Stomach (tissue), 9 donors: ENCODE results near the gene AMPD2. TPM values are rescaled to one million over a fixed set of nuclear protein-coding genes. Genes with fewer than 3 reads are reported as not detected.

Source experiments
- DNase-seq, 2 donors: peaks; one replicate each; pipeline versions ENCODE4 v3.0.0 to v3.0.0-alpha.2; 2013 to 2019
- H3K27ac ChIP-seq, 5 donors: fragments of 200-600 bp in 4 of 5; sonication (generic) in 4 of 5; one replicate each; pipeline ENCODE4 v1.5.1; 2013 to 2019; ENCODE audit warnings: mild to moderate bottlenecking in 1 of 5, moderate library complexity in 1 of 5
- H3K27me3 ChIP-seq, 3 donors: fragments of 200-600 bp; sonication (generic); one replicate each; pipeline ENCODE4 v1.5.1; 2017 to 2019; ENCODE audit warnings: mixed run types in 1 of 3
- H3K36me3 ChIP-seq, 4 donors: fragments of 200-600 bp; sonication (generic); 1 replicate in 3 of 4; 2 replicates in 1 of 4; pipeline ENCODE4 v1.5.1; 2016 to 2019
- H3K4me1 ChIP-seq, 4 donors: fragments of 200-600 bp; sonication (generic); one replicate each; pipeline ENCODE4 v1.5.1; 2016 to 2019
- H3K4me3 ChIP-seq, 4 donors: fragments of 200-600 bp; sonication (generic) in 3 of 4; one replicate each; pipeline ENCODE4 v1.5.1; 2016 to 2019; ENCODE audit warnings: mild to moderate bottlenecking in 1 of 4
- H3K9me3 ChIP-seq, 4 donors: fragments of 200-600 bp; sonication (generic); one replicate each; pipeline ENCODE4 v1.5.1; 2016 to 2019
- CTCF ChIP-seq, 7 experiments: fragments of 450-650 bp in 4 of 7; fragments of 200-600 bp in 3 of 7; sonication (generic) in 3 of 7; IDR thresholded peaks; one replicate each; pipeline ENCODE4 v1.5.1; 2016 to 2019; ENCODE audit warnings: antibody characterized with exemption in 7 of 7, control low read depth in 2 of 7, mild to moderate bottlenecking in 1 of 7
- EP300 ChIP-seq: sonication (generic); formaldehyde crosslinking; IDR thresholded peaks from one replicate; pipeline ENCODE4 v1.6.1; 2017; ENCODE audit warnings: antibody characterized with exemption
- POLR2A ChIP-seq, 4 donors: fragments of 450-650 bp; IDR thresholded peaks; one replicate each; pipeline ENCODE4 v1.6.1; 2016; ENCODE audit warnings: antibody characterized with exemption in 4 of 4, control low read depth in 2 of 4, mild to moderate bottlenecking in 1 of 4, moderate library complexity in 1 of 4
- POLR2AphosphoS5 ChIP-seq, 3 donors: sonication (generic); formaldehyde crosslinking; IDR thresholded peaks; one replicate each; pipeline ENCODE4 v1.6.1; 2016; ENCODE audit warnings: antibody characterized with exemption in 3 of 3
- WGBS, 5 donors: extraction: QIAGEN DNeasy Blood & Tissue Kit in 3 of 5; methylation state at CpG; one replicate each; pipeline versions ENCODE4 v1.1.5 to v1.1.7; 2013 to 2018; 5-methylcytosine and 5-hydroxymethylcytosine counted together
- intact Hi-C: fragments of 100-400 bp; cut with DNase I; formaldehyde crosslinking; loops from one replicate; pipeline ENCODE4 v1.15.1; 2023; ENCODE audit warnings: low total_unique reads
- polyA plus RNA-seq, 3 donors: library from polyadenylated mRNA; stranded (reverse); fragments of 200-250 nt; gene quantifications; one replicate each; pipeline ENCODE4 v1.2.3, GENCODE V29; 2013
- total RNA-seq, 5 donors: library from RNA; depleted of rRNA; stranded (reverse); fragments of >200 nt; gene quantifications; one replicate each; pipeline versions ENCODE4 v1.1.0 to v1.2.3, GENCODE V29; 2014 to 2016
- donor health status: healthy with polysubstance abuse.
- donor health status: Bipolar disorder and iron deficiency.
- donor health status: healthy.

AMPD2 gene
- total and polyA plus RNA-seq, 8 donors, result 16.1 to 364 (median 72.0) TPM

GRCh38 chr1:109640285-109640865, 20.7 kb downstream of the AMPD2 start:
- peak; percentile 88 to 93 for DNase-seq
- intact Hi-C loops, result loop anchor here (5.0 kb wide), 1 partner anchor 132 kb away; no protein-coding TSS in a partner anchor
- Histone ChIP-seq H3K4me3 (no peak overlapping the region), H3K36me3 (no peaks in the 10 kb centered on the region), H3K4me1 (peaks cover 22 to 46% (median 29%) of the 10 kb centered on the region in 4 donors), H3K9me3 (no peaks in the 10 kb centered on the region), H3K27me3 (no peaks in the 10 kb centered on the region), H3K27ac (no peak overlapping the region)
- 34 to 54% (median 47%) methylated on average over 4 to 5 of the region's 5 CpGs for WGBS, 5 donors
- TF ChIP-seq POLR2AphosphoS5 (IDR thresholded peaks at IDR 0.05), result no peak
- TF ChIP-seq EP300, result no peak
- peak in 5 of 7 experiments; percentile 87 to 99 (median 98) for TF ChIP-seq CTCF (IDR thresholded peaks at IDR 0.05)

- no peak overlapping the region for H3K4me3 ChIP-seq
- no peaks in the 10 kb centered on the region for H3K36me3 ChIP-seq
- H3K27me3 ChIP-seq, result no peaks in the 10 kb centered on the region
- 70 to 86% (median 81%) methylated on average over 2 of the region's 2 CpGs for WGBS, 5 donors
- H3K4me1 ChIP-seq, result peaks cover 16 to 38% (median 24%) of the 10 kb centered on the region in 4 donors
- no peak for TF ChIP-seq POLR2A (IDR thresholded peaks at IDR 0.05)
- DNase-seq, result no peak
- intact Hi-C loops, result loop anchor here (5.0 kb wide), 1 partner anchor 131 kb away; no protein-coding TSS in a partner anchor
- H3K9me3 ChIP-seq, result no peaks in the 10 kb centered on the region
- no peak overlapping the region for H3K27ac ChIP-seq
These were observed 21.6 kb downstream of the AMPD2 start for GRCh38 chr1:109641078-109641740.

- intact Hi-C loops, result loop anchor here (5.0 kb wide), 1 partner anchor 130 kb away; no protein-coding TSS in a partner anchor
- WGBS, 5 donors, result 76 to 90% (median 85%) methylated on average over 2 of the region's 2 CpGs
These were observed 22.2 kb downstream of the AMPD2 start for GRCh38 chr1:109641861-109642260.

DNA sequence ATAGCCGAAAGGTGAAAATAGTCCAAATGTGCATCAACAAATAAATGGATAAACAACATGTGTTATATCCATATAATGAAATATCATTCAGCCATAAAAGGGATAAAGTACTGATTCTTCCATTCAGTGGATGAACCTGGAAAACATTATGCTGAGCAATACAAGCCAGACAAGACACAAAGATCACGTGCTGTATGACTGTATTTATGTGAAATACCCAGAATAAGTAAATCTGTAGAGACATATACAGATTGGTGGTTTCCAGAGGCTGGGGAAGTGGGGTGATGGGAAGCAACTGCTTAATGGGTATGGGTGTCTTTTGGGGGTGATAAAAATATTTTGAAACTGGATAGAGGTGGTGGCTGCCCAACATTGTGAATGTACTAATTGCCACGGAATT, 23.0 kb downstream of the AMPD2 start:
- Histone ChIP-seq H3K27me3 (no peaks in the 10 kb centered on the region), H3K36me3 (no peaks in the 10 kb centered on the region), H3K9me3 (no peaks in the 10 kb centered on the region), H3K27ac (no peak overlapping the region), H3K4me3 (no peak overlapping the region), H3K4me1 (peaks cover 11 to 32% (median 19%) of the 10 kb centered on the region in 4 donors)
- WGBS, 5 donors, result 61 to 74% (median 69%) methylated on average over 3 of the region's 3 CpGs
- intact Hi-C loops, result loop anchor here (5.0 kb wide), 1 partner anchor 130 kb away; no protein-coding TSS in a partner anchor
- DNase-seq, result no peak
- TF ChIP-seq CTCF (IDR thresholded peaks at IDR 0.05), result no peak
- no peak for TF ChIP-seq POLR2AphosphoS5 (IDR thresholded peaks at IDR 0.05)

More at GRCh38 chr1:109641861-109642260, 22.2 kb downstream of the AMPD2 start:
- Histone ChIP-seq H3K4me1 (peaks cover 11 to 32% (median 19%) of the 10 kb centered on the region in 4 donors), H3K36me3 (no peaks in the 10 kb centered on the region), H3K9me3 (no peaks in the 10 kb centered on the region), H3K27me3 (no peaks in the 10 kb centered on the region), H3K27ac (no peak overlapping the region), H3K4me3 (no peak overlapping the region)
- no peak for DNase-seq
- no peak for TF ChIP-seq EP300
- TF ChIP-seq POLR2A (IDR thresholded peaks at IDR 0.05), result no peak
- TF ChIP-seq CTCF (IDR thresholded peaks at IDR 0.05), result no peak
- no peak for TF ChIP-seq POLR2AphosphoS5 (IDR thresholded peaks at IDR 0.05)
